Glutamatergic neuron (in vitro differentiated cells): Measurements from ENCODE around the gene EMC1. TPM values are rescaled to one million over a fixed set of nuclear protein-coding genes. Genes with fewer than 3 reads are reported as not detected.
A peak's percentile ranks its signal among the peaks of the same experiment; 100 is the strongest.

Experiments used
- DNase-seq: peaks from one replicate; pipeline ENCODE4 v3.0.0; 2022
- H3K27ac Mint-ChIP-seq: one replicate; pipeline ENCODE4 v1.8.0; 2020; ENCODE audit warnings: mild to moderate bottlenecking, mixed read lengths, inconsistent platforms; ENCODE audit not compliant: unreplicated experiment
- H3K27me3 Mint-ChIP-seq: one replicate; pipeline ENCODE4 v1.8.0; 2020; ENCODE audit warnings: mild to moderate bottlenecking, moderate library complexity, mixed read lengths, inconsistent platforms; ENCODE audit not compliant: unreplicated experiment
- H3K36me3 Mint-ChIP-seq: one replicate; pipeline ENCODE4 v1.8.0; 2020; ENCODE audit warnings: mild to moderate bottlenecking, mixed read lengths, inconsistent platforms; ENCODE audit not compliant: unreplicated experiment
- H3K4me1 Mint-ChIP-seq: one replicate; pipeline ENCODE4 v1.8.0; 2020; ENCODE audit warnings: mild to moderate bottlenecking, low read depth, mixed read lengths, inconsistent platforms; ENCODE audit not compliant: unreplicated experiment
- H3K4me3 Mint-ChIP-seq: one replicate; pipeline ENCODE4 v1.8.0; 2020; ENCODE audit warnings: mild to moderate bottlenecking, mixed read lengths, inconsistent platforms; ENCODE audit not compliant: unreplicated experiment
- H3K9me3 Mint-ChIP-seq: one replicate; pipeline ENCODE4 v1.8.0; 2020; ENCODE audit warnings: mild to moderate bottlenecking, moderate library complexity, mixed read lengths, inconsistent platforms; ENCODE audit not compliant: unreplicated experiment
- total RNA-seq: library from RNA; stranded (reverse); fragmentation: NEBNext Ultra II Directional; extraction: Animal tissue kit (Norgen Biotek cat#: 25700); gene quantifications from one replicate; pipeline ENCODE4 v1.2.1, GENCODE V29; 2021; ENCODE audit not compliant: unreplicated experiment
- TF ChIP-seq, protein P1 (sequence below): fragments of 200-600 bp; sonication (generic); IDR thresholded peaks from one replicate; pipeline ENCODE4 v1.5.0; 2021; ENCODE audit not compliant: partially characterized antibody, unreplicated experiment

EMC1 gene
- total RNA-seq, 1 donor from 2014 or later = 98.9 TPM

GRCh38 chr1:19209439-19209989 lies 41.8 kb downstream of the EMC1 start:
- peaks cover 13% of the 10 kb centered on the region for H3K4me1 Mint-ChIP-seq
- TF ChIP-seq, protein P1, sequence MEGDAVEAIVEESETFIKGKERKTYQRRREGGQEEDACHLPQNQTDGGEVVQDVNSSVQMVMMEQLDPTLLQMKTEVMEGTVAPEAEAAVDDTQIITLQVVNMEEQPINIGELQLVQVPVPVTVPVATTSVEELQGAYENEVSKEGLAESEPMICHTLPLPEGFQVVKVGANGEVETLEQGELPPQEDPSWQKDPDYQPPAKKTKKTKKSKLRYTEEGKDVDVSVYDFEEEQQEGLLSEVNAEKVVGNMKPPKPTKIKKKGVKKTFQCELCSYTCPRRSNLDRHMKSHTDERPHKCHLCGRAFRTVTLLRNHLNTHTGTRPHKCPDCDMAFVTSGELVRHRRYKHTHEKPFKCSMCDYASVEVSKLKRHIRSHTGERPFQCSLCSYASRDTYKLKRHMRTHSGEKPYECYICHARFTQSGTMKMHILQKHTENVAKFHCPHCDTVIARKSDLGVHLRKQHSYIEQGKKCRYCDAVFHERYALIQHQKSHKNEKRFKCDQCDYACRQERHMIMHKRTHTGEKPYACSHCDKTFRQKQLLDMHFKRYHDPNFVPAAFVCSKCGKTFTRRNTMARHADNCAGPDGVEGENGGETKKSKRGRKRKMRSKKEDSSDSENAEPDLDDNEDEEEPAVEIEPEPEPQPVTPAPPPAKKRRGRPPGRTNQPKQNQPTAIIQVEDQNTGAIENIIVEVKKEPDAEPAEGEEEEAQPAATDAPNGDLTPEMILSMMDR = no peak
- H3K9me3 Mint-ChIP-seq = no peaks in the 10 kb centered on the region
- H3K27me3 Mint-ChIP-seq = no peaks in the 10 kb centered on the region
- peak overlapping the region; percentile 91 for H3K4me3 Mint-ChIP-seq
- peak; percentile 40 for DNase-seq
- peak overlapping the region; percentile 67 for H3K27ac Mint-ChIP-seq
- no peaks in the 10 kb centered on the region for H3K36me3 Mint-ChIP-seq

- no peaks in the 10 kb centered on the region for H3K27me3 Mint-ChIP-seq
- no peaks in the 10 kb centered on the region for H3K36me3 Mint-ChIP-seq
- H3K9me3 Mint-ChIP-seq = no peaks in the 10 kb centered on the region
- DNase-seq = no peak
- TF ChIP-seq, protein P1 = no peak
- peak overlapping the region; percentile 67 for H3K27ac Mint-ChIP-seq
- H3K4me3 Mint-ChIP-seq = peak overlapping the region; percentile 91
- peaks cover 13% of the 10 kb centered on the region for H3K4me1 Mint-ChIP-seq
Observed at GRCh38 chr1:19208710-19209438, 42.5 kb downstream of the EMC1 start.

GRCh38 chr1:19206947-19207346 lies 44.4 kb downstream of the EMC1 start:
- no peak for DNase-seq
- H3K36me3 Mint-ChIP-seq = no peaks in the 10 kb centered on the region
- H3K27me3 Mint-ChIP-seq = no peaks in the 10 kb centered on the region
- H3K27ac Mint-ChIP-seq = no peak overlapping the region
- H3K4me1 Mint-ChIP-seq = peaks cover 15% of the 10 kb centered on the region
- H3K4me3 Mint-ChIP-seq = no peak overlapping the region
- no peaks in the 10 kb centered on the region for H3K9me3 Mint-ChIP-seq
- TF ChIP-seq, protein P1 = no peak

DNA sequence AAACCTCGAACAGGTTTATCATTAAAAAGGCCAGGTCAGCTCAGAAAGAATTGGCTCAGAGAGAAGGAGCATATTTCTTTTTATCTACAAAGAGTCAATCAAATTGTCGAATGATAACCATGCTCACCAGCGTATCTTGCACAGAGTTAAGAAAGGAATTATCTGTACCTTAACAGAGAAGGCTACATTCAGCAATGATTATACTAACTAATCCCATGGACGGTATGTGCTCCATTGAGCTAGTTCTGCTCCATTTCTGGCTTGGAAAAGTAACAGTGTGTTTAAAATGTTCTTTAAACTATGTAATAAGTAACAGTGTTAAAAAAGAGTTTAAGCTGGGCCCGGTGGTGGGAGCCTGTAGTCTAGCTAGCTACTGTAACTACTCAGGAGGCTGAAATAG lies 45.5 kb downstream of the EMC1 start:
- Mint-ChIP-seq H3K4me1 (peaks cover 20% of the 10 kb centered on the region), H3K27me3 (no peaks in the 10 kb centered on the region), H3K4me3 (no peak overlapping the region), H3K9me3 (no peaks in the 10 kb centered on the region), H3K36me3 (no peaks in the 10 kb centered on the region), H3K27ac (no peak overlapping the region)
- DNase-seq = no peak
- TF ChIP-seq, protein P1 = no peak

- Mint-ChIP-seq H3K27me3 (no peaks in the 10 kb centered on the region), H3K4me1 (peaks cover 19% of the 10 kb centered on the region), H3K9me3 (no peaks in the 10 kb centered on the region), H3K36me3 (no peaks in the 10 kb centered on the region), H3K27ac (no peak overlapping the region), H3K4me3 (no peak overlapping the region)
- TF ChIP-seq, protein P1 = no peak
- no peak for DNase-seq
Observed at GRCh38 chr1:19205403-19205802, 45.9 kb downstream of the EMC1 start.
